SW 1271 (cell line): ENCODE measurements around the gene HSD17B2.
"Not testable (repeated sequence)": the region's sequence is repeated elsewhere in the genome, so short reads cannot be mapped to it uniquely, and the experiment has no call there.

Experiments
- DNase-seq, 2 experiments: peaks; one replicate each; lab custom pipeline; 2025; lab: John Stamatoyannopoulos, UW

The HSD17B2 gene

GRCh38 chr16:82081264-82081663 is 46.2 kb downstream of the HSD17B2 start:
- DNase-seq: no peak

DNA sequence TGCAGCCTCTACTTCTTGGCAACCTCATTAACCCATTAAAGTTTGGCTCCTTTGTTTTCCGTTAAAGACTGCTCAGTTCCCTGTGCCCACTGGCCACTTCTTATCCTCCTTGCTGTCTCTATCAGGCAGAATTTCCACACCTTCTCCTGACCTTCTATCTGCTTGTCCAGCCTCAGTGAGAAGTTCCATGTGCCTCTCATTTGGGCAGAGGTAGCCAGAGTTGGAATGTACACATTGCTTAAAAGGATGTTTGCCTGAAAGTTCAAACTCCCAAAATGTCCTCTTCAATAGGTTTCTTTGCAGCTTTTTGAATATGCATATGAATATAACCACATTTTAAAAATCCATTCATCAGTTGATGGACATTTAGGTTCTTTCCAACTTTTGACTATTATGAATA is 47.0 kb downstream of the HSD17B2 start:
- DNase-seq: no peak

DNA sequence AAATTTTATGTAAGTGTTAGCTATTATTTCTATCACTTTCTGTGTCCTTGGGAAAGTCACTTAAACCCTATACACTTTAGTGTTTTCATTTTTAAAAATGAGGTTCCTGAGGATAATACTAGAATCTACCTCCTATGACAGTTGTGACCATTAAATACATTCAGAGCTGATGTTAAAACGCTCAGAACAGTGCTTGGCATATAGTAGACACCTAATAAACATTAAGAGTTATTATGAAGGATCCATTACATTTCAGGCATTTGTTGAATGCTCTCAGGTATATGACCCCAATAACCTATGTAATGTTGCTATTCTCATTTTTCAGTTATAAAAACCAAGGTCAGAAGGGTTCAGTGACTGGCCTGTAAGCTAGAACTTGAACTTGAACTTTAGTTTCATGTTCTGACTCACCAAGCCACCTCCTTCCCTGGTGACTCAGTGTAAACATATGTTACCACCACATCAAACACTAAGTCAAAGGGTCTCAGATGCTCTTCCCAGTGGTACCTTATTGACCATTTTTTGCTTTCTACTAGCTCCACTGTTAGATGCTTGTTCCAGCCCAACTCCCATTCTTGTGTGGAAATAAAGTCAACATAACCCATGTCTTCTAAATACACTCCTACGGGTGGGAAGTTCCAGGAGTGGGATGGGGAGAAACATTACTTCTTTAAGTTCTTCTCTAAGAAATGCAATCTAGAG is 47.6 kb downstream of the HSD17B2 start:
- DNase-seq: peak in 1 of 2 experiments; percentile 15

- no peak for DNase-seq
These were observed 48.8 kb downstream of the HSD17B2 start for GRCh38 chr16:82083710-82084353.

- no peak for DNase-seq
These were observed 50.1 kb downstream of the HSD17B2 start for GRCh38 chr16:82085011-82085779.

DNA sequence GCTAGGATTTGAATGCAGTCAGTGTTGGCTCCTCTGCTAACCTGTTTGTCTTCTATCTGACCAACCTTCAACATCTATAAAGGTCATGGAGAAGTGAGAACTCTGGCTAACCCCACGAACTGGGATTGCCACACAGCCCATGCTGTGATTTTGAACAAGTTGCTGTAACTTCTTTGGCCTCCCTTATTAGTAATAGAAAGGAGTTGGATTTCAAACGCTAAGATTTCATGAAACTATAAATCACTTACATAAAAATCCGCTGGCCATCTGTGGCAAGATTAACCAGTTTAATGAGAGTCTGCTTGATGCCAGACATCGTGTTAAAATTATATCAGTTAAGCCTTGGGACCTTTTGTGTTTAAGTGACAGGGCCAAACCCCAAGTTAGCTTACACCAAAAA is 53.4 kb downstream of the HSD17B2 start:
- DNase-seq: no peak

DNA sequence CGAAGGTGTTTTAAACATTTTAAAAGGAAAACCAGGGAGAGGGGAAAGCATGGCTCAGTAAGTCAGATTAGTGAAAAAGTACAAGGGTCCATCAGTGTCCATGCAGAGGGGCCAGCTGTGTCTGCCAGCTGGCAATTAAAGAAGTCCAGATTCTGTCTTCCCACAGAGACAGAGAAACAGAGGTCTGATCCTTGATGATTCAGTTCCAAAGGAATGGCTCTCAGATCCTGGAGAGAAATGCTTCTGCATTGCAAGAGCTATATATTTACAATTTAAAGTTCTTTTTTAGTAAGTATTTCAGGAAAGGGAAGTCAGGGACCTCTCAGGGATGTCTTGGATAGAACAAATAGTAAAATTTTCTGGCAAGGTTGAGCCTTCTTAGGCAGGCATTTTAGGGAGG is 56.2 kb downstream of the HSD17B2 start:
- DNase-seq: no peak

DNA sequence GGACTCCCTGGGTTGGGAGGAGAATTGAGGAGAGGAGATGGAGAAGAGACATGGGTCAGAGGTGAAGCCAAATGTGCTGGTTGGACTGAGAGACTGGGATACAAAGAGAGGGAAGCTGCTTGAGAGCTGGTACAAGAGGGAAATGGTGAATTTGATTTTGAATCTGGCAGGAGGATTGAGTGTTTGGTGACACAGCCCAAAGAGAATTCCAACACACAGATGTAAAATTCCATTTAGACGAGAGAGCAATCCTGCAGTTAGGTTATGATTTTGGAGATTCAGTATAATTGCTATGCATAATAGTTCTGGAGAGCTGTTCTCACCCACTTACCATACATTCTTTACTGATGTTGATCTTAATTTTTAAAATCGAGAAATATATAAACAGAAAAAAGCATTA is 57.7 kb downstream of the HSD17B2 start:
- DNase-seq: peak in 1 of 2 experiments; percentile 15

DNA sequence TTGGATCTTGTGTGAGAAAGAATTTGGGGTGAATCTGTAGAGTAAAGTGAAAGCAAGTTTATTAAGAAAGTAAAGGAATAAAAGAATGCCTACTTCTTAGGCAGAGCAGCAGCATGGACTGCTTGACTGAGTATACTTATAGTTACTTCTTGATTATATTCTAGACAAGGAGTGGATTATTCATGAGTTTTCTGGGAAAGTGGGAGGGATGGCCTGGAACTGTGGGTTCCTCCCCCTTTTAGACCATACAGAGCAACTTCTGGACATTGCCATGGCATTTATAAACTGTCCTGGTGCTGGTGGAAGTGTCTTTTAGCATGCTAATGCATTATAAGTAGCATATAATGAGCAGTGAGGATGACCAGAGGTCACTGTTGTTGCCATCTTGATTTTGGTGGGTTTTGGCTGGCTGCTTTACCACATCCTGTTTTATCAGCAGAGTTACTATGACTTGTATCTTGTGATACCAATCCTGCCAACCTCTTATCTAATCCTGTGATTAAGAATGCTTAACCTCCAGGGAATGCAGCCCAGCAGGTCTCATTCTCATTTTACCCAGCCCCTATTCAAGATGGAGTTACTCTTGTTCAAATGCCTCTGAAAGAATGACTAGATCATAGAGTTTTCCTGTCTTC is 58.7 kb downstream of the HSD17B2 start:
- DNase-seq: no peak

GRCh38 chr16:82094942-82095540 is 60.0 kb downstream of the HSD17B2 start:
- no peak for DNase-seq

DNA sequence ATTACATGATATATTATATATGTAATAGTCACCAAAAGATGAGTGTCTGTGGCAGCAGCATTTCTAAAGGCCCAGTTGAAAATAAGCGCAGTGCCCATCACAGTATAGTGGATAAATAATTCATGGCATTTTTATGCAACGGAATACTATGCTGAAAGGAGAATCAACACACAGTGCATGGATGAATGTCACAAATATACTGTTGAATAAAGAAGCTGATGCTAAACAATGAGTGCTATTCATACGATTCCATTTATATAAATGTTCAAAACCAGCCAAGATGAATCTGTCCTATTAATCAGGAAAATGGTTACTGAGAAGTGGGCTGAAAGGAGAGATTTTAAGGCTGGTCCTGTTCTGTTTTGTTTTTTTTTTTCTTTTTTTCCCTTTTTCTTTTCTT is 61.6 kb downstream of the HSD17B2 start:
- no peak for DNase-seq

- no peak for DNase-seq
These were observed 70.1 kb downstream of the HSD17B2 start for GRCh38 chr16:82105107-82105506.

DNA sequence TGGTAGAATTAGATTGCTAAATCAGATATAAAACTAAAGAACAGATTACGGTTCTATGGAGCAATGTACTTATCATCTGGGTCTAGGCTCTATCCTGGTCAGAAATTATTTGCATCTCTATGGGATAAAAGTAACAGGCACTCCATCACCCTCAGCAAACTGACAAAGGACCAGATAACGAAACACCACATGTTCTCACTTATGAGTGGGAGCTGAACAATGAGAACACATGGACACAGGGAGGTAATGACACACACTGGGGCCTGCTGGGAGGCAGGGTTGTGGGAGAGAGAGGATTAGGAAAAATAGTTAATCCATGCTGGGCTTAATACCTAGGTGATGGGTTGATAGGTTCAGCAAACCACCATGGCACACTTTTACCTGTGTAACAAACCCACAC is 73.0 kb downstream of the HSD17B2 start:
- DNase-seq: no peak

GRCh38 chr16:82108774-82109173 is 73.7 kb downstream of the HSD17B2 start:
- no peak for DNase-seq

GRCh38 chr16:82109266-82109665 is 74.2 kb downstream of the HSD17B2 start:
- not testable (repeated sequence) for DNase-seq

DNA sequence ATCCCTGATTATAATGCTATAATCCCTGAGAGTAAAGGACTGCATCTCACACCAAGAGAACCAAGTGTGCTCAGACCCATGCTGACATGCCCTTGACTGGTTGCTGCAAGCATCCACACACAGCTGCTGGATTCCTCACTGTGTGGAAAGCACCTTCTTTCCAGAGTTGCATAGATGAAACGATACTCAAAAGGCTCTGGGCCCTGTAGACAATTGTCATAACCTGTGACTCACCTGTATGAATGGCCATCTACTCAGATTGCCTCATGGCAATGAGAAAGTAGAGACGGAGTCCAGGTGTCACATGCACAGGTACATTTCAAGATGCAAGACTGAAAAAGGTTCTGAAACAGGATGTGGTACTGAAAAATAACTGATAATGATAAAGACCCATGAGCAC is 76.9 kb downstream of the HSD17B2 start:
- DNase-seq: no peak

DNA sequence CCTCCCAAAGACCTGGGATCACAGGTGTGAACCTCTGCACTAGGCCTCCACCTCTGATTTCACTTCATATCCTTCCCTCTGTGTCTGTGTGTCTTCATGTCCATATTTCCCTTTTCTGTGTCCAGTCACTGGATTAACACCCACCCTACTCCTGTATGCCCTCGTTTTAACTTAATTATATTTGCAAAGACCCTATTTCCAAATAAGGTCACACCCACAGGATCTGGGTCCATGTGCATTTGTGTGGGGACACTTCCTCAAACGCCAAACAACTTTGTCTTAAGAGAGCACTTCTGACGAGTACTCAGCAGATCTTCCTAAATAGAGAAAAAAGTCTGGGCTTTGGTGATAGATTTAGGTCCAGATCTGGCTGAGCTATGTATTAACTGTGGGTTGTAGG is 78.7 kb downstream of the HSD17B2 start:
- no peak for DNase-seq

GRCh38 chr16:82116535-82116934 is 81.5 kb downstream of the HSD17B2 start:
- DNase-seq: no peak

GRCh38 chr16:82118749-82119148 is 83.7 kb downstream of the HSD17B2 start:
- DNase-seq: no peak

GRCh38 chr16:82119405-82119804 is 84.4 kb downstream of the HSD17B2 start:
- no peak for DNase-seq

DNA sequence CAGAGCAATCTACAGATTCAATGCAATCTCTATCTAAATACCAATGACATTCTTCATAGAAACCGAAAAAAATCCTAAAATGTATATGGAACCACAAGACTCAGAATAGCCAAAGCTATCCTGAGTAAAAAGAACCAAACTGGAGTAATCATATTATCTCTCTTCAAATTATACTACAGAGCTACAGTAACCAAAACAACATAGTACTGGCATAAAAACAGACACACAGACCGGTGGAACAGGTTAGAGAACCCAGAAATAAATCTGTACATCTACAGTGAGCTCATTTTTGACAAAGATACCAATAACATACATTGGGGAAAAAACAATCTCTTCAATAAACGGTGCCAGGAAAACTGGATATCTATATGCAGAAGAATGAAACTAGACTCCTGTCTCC is 89.6 kb downstream of the HSD17B2 start:
- DNase-seq: no peak

GRCh38 chr16:82129881-82130280 is 94.8 kb downstream of the HSD17B2 start:
- no peak for DNase-seq
